Measurements from ENCODE around the gene PLLP. TPM values are rescaled to one million over a fixed set of nuclear protein-coding genes. Genes with fewer than 3 reads are reported as not detected.

The PLLP gene
- total and polyA plus RNA-seq, 11 donors: 2.0 to 14.8 (median 2.8) TPM

GRCh38 chr16:57239107-57239506, 45.4 kb downstream of the PLLP start:
- Histone ChIP-seq H3K27me3 (no peaks in the 10 kb centered on the region), H3K4me1 (peaks cover 0 to 18% (median 6%) of the 10 kb centered on the region in 12 donors), H3K9me3 (no peaks in the 10 kb centered on the region), H3K27ac (no peak overlapping the region), H3K36me3 (peaks cover 0 to 67% (median 58%) of the 10 kb centered on the region in 9 donors), H3K4me3 (no peak overlapping the region)
- DNase-seq (no peak), ATAC-seq (no peak)
- WGBS, 4 donors: 58 to 79% (median 75%) methylated on average over 2 of the region's 2 CpGs
- intact Hi-C loops (cut with DNase I): loop anchor here in 1 of 10 donors (5.0 kb wide), 1 partner anchor 47 kb away; no protein-coding TSS in a partner anchor
- TF ChIP-seq, protein P1, sequence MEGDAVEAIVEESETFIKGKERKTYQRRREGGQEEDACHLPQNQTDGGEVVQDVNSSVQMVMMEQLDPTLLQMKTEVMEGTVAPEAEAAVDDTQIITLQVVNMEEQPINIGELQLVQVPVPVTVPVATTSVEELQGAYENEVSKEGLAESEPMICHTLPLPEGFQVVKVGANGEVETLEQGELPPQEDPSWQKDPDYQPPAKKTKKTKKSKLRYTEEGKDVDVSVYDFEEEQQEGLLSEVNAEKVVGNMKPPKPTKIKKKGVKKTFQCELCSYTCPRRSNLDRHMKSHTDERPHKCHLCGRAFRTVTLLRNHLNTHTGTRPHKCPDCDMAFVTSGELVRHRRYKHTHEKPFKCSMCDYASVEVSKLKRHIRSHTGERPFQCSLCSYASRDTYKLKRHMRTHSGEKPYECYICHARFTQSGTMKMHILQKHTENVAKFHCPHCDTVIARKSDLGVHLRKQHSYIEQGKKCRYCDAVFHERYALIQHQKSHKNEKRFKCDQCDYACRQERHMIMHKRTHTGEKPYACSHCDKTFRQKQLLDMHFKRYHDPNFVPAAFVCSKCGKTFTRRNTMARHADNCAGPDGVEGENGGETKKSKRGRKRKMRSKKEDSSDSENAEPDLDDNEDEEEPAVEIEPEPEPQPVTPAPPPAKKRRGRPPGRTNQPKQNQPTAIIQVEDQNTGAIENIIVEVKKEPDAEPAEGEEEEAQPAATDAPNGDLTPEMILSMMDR (IDR thresholded peaks at IDR 0.05): no peak
- TF ChIP-seq POLR2A (IDR thresholded peaks at IDR 0.05): no peak

GRCh38 chr16:57238682-57239081, 45.8 kb downstream of the PLLP start:
- Histone ChIP-seq H3K27me3 (no peaks in the 10 kb centered on the region), H3K9me3 (no peaks in the 10 kb centered on the region), H3K4me3 (no peak overlapping the region), H3K36me3 (peaks cover 0 to 71% (median 62%) of the 10 kb centered on the region in 9 donors), H3K4me1 (peaks cover 0 to 20% (median 8%) of the 10 kb centered on the region in 12 donors), H3K27ac (no peak overlapping the region)
- intact Hi-C loops (cut with DNase I): loop anchor here in 1 of 10 donors (5.0 kb wide), 1 partner anchor 46 kb away; no protein-coding TSS in a partner anchor
- 81 to 90% (median 87%) methylated on average over 2 of the region's 2 CpGs for WGBS, 4 donors
- DNase-seq: no peak
- no peak for ATAC-seq
- TF ChIP-seq, protein P1 (IDR thresholded peaks at IDR 0.05): no peak
- no peak for TF ChIP-seq POLR2A (IDR thresholded peaks at IDR 0.05)

GRCh38 chr16:57236022-57236350, 48.5 kb downstream of the PLLP start:
- no peak for ATAC-seq
- no peak overlapping the region for H3K4me3 ChIP-seq
- DNase-seq: no peak
- no peaks in the 10 kb centered on the region for H3K9me3 ChIP-seq
- TF ChIP-seq, protein P1 (IDR thresholded peaks at IDR 0.05): no peak
- no peak for TF ChIP-seq POLR2A (IDR thresholded peaks at IDR 0.05)
- intact Hi-C loops (cut with DNase I): loop anchor here in 1 of 10 donors (5.0 kb wide), 1 partner anchor 44 kb away; no protein-coding TSS in a partner anchor
- H3K4me1 ChIP-seq: peaks cover 0 to 24% (median 8%) of the 10 kb centered on the region in 12 donors
- no peaks in the 10 kb centered on the region for H3K27me3 ChIP-seq
- H3K36me3 ChIP-seq: peaks cover 4 to 98% (median 89%) of the 10 kb centered on the region in 9 donors
- H3K27ac ChIP-seq: no peak overlapping the region

DNA sequence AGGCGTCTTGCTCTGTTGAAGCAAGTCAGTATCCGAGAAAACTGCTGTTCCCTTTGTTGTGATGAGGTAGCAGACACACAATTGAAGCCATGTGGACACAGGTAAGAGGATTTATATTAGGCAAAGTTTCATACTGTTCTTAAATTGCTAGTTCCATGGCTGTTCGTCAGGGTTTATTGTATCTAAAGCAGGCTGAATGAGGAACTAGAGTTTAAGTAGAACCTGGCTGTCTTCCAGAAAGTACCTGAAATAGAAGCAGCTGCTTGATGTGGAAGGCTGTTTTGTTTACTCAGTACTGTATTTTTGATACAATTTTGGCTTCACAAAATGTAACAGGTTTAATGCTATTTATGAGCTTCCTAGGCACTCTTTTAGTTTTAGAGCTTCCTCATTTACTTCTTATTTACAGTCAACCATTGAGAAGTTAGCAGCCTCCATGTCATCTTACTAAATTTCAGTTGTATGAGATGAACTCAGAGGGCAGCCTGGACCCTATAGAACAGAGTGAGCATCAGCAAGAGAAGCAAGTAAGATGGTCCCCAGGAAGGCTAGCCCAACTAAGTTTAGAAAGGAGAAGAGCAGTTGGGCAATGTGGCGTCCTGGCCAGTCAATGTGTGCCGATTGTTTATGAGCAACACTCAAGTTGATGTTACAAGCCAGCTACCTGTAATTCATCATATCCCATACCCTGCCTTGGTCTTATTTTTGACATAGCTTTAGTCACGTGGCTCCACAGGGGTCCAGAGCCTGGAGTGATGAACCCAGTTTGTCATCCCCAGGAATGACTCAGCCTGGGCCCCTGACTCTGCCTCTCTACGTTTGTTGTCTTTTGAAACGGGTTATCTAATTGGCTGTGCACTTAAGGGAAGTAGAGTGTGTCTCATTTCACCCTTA, 49.1 kb downstream of the PLLP start:
- Histone ChIP-seq H3K4me1 (peaks cover 0 to 24% (median 7%) of the 10 kb centered on the region in 12 donors), H3K9me3 (no peaks in the 10 kb centered on the region), H3K27me3 (no peaks in the 10 kb centered on the region), H3K27ac (peak overlapping the region in 5 of 12 donors; percentile 5 to 72 (median 65)), H3K4me3 (no peak overlapping the region), H3K36me3 (peaks cover 4 to 99% (median 95%) of the 10 kb centered on the region in 9 donors)
- DNase-seq: no peak
- WGBS, 4 donors: 66 to 79% (median 72%) methylated on average over 8 of the region's 8 CpGs
- TF ChIP-seq POLR2A (IDR thresholded peaks at IDR 0.05): no peak
- TF ChIP-seq, protein P1 (IDR thresholded peaks at IDR 0.05): no peak
- intact Hi-C loops (cut with DNase I): loop anchor here in 1 of 10 donors (5.0 kb wide), 1 partner anchor 43 kb away; no protein-coding TSS in a partner anchor
- peak in 3 of 4 donors; percentile 13 to 25 (median 17) for ATAC-seq
